H1 (cell line): Measurements from ENCODE around the gene MKI67. TPM values are rescaled to one million over a fixed set of nuclear protein-coding genes. Genes with fewer than 3 reads are reported as not detected.

Experiments
- CTCF ChIA-PET: fragments of 300-600 bp; sonication (Branson Sonifier 250); formaldehyde crosslinking; loops from one replicate; lab custom pipeline; 2021; ENCODE audit not compliant: partially characterized antibody; lab: Charles Lee
- POLR2A ChIA-PET: fragments of 300-600 bp; sonication (Branson Sonifier 250); formaldehyde crosslinking; loops from one replicate; lab custom pipeline; 2021; ENCODE audit warnings: inconsistent platforms; ENCODE audit not compliant: partially characterized antibody; lab: Charles Lee
- DNase-seq, 2 experiments: peaks; one replicate each; pipeline versions ENCODE4 v3.0.0 to v3.0.0-alpha.2; 2010 to 2022; ENCODE audit warnings: low spot score in 2 of 2, low read depth in 1 of 2, mixed read lengths in 1 of 2
- FAIRE-seq: peaks from 2 replicates; lab custom pipeline; 2011; peaks lifted over from hg19 to GRCh38; lab: Jason Lieb, UNC
- H2AFZ ChIP-seq: 2 replicates; pipeline ENCODE4 v1.8.1; 2012; ENCODE audit warnings: low read length, inconsistent platforms
- H2AK5ac ChIP-seq: 2 replicates; pipeline ENCODE4 v1.6.1; 2013; ENCODE audit warnings: low read depth, low read length
- H2BK120ac ChIP-seq: replicated peaks from 2 replicates; pipeline ENCODE3; 2013; ENCODE audit warnings: low read depth, low read length, inconsistent platforms
- H2BK12ac ChIP-seq: 2 replicates; pipeline ENCODE4 v1.6.1; 2013; ENCODE audit warnings: low read depth, low read length
- H2BK15ac ChIP-seq: 2 replicates; pipeline ENCODE4 v1.6.1; 2013; ENCODE audit warnings: low read length
- H2BK20ac ChIP-seq: 2 replicates; pipeline ENCODE4 v1.6.1; 2013; ENCODE audit warnings: low read length
- H2BK5ac ChIP-seq: 2 replicates; pipeline ENCODE4 v1.6.1; 2013; ENCODE audit warnings: low read depth, low read length
- H3K14ac ChIP-seq: 2 replicates; pipeline ENCODE4 v1.6.1; 2013; ENCODE audit warnings: inconsistent platforms; ENCODE audit not compliant: insufficient read length
- H3K18ac ChIP-seq: 2 replicates; pipeline ENCODE4 v1.6.1; 2013; ENCODE audit warnings: low read length; ENCODE audit errors: extremely low read depth
- H3K23ac ChIP-seq: 2 replicates; pipeline ENCODE4 v1.6.1; 2013; ENCODE audit warnings: inconsistent platforms; ENCODE audit not compliant: insufficient read length
- H3K23me2 ChIP-seq: 2 replicates; pipeline ENCODE4 v1.6.1; 2013; ENCODE audit warnings: low read depth, low read length
- H3K27ac ChIP-seq: 2 replicates; pipeline ENCODE4 v1.6.1; 2011; ENCODE audit warnings: low read depth, low read length, inconsistent platforms
- H3K27me3 ChIP-seq, 4 experiments: replicated peaks in 1 of 4; 1 replicate in 1 of 4; 2 replicates in 3 of 4; pipeline versions ENCODE4 v1.6.1 to v1.8.1; 2011 to 2013; ENCODE audit warnings: low read length in 3 of 4, mild to moderate bottlenecking in 3 of 4, inconsistent platforms in 2 of 4, mixed read lengths in 2 of 4, moderate library complexity in 1 of 4; ENCODE audit not compliant: control insufficient read depth in 3 of 4, insufficient read depth in 3 of 4; ENCODE audit errors: extremely low read depth in 1 of 4
- H3K36me3 ChIP-seq, 4 experiments: 2 replicates each; pipeline versions ENCODE4 v1.6.1 to v1.8.1; 2011 to 2013; ENCODE audit warnings: mild to moderate bottlenecking in 4 of 4, low read length in 3 of 4, moderate library complexity in 2 of 4, control low read depth in 1 of 4, inconsistent platforms in 1 of 4; ENCODE audit not compliant: insufficient read depth in 4 of 4, control insufficient read depth in 2 of 4
- H3K4ac ChIP-seq: replicated peaks from 2 replicates; pipeline ENCODE3; 2013; ENCODE audit warnings: low read length, low read depth, mixed read lengths, inconsistent platforms; ENCODE audit not compliant: insufficient read length
- H3K4me1 ChIP-seq, 4 experiments: replicated peaks in 1 of 4; 1 replicate in 1 of 4; 2 replicates in 3 of 4; pipeline versions ENCODE4 v1.6.1 to v1.8.1; 2011 to 2013; ENCODE audit warnings: low read length in 3 of 4, inconsistent platforms in 2 of 4, mixed read lengths in 1 of 4; ENCODE audit not compliant: insufficient read depth in 4 of 4, control insufficient read depth in 3 of 4
- H3K4me2 ChIP-seq, 2 experiments: 2 replicates each; pipeline versions ENCODE4 v1.6.1 to v1.8.1; 2011 to 2013; ENCODE audit warnings: low read depth in 2 of 2, low read length in 2 of 2, control low read depth in 1 of 2, inconsistent platforms in 1 of 2, mild to moderate bottlenecking in 1 of 2; ENCODE audit not compliant: insufficient read depth in 1 of 2
- H3K4me3 ChIP-seq, 4 experiments: fragments of 200-600, 300-600 bp in 1 of 4; sonication (generic), shearing (Covaris generic), sonication (Bioruptor Twin) in 1 of 4; 2 replicates each; pipeline versions ENCODE4 v1.5.1 to v1.8.1; 2011 to 2016; ENCODE audit warnings: low read length in 4 of 4, low read depth in 3 of 4, control low read depth in 2 of 4, inconsistent platforms in 2 of 4, mild to moderate bottlenecking in 2 of 4, mixed read lengths in 1 of 4, moderate library complexity in 1 of 4; ENCODE audit not compliant: insufficient read depth in 2 of 4; ENCODE audit errors: extremely low read depth in 1 of 4
- H3K56ac ChIP-seq: replicated peaks from 2 replicates; pipeline ENCODE3; 2013; ENCODE audit warnings: low read depth, mild to moderate bottlenecking, mixed read lengths, low read length, inconsistent platforms; ENCODE audit not compliant: insufficient read length
- H3K79me1 ChIP-seq: 2 replicates; pipeline ENCODE4 v1.6.1; 2013; ENCODE audit warnings: low read depth, low read length, control low read depth
- H3K79me2 ChIP-seq, 2 experiments: 2 replicates each; pipeline versions ENCODE4 v1.6.1 to v1.8.1; 2012 to 2013; ENCODE audit warnings: low read length in 2 of 2, mild to moderate bottlenecking in 2 of 2, inconsistent platforms in 1 of 2; ENCODE audit not compliant: insufficient read depth in 2 of 2, control insufficient read depth in 1 of 2
- H3K9ac ChIP-seq, 4 experiments: replicated peaks in 1 of 4; 1 replicate in 1 of 4; 2 replicates in 3 of 4; pipeline versions ENCODE4 v1.6.1 to v1.8.1; 2011 to 2013; ENCODE audit warnings: low read depth in 3 of 4, low read length in 3 of 4, control low read depth in 2 of 4, mild to moderate bottlenecking in 2 of 4, moderate library complexity in 2 of 4, inconsistent platforms in 1 of 4; ENCODE audit errors: extremely low read depth in 1 of 4
- H3K9me3 ChIP-seq, 2 experiments: 2 replicates each; pipeline versions ENCODE4 v1.6.1 to v1.8.1; 2012 to 2013; ENCODE audit warnings: mild to moderate bottlenecking in 2 of 2, moderate library complexity in 2 of 2, control low read depth in 1 of 2, inconsistent platforms in 1 of 2, low read depth in 1 of 2, low read length in 1 of 2, mixed read lengths in 1 of 2; ENCODE audit not compliant: insufficient read depth in 2 of 2
- H4K20me1 ChIP-seq, 2 experiments: replicated peaks in 1 of 2; 2 replicates each; pipeline versions ENCODE3 to v1.8.1; 2011 to 2013; ENCODE audit warnings: inconsistent platforms in 2 of 2, low read length in 2 of 2, mild to moderate bottlenecking in 1 of 2; ENCODE audit not compliant: insufficient read depth in 2 of 2, control insufficient read depth in 1 of 2
- H4K5ac ChIP-seq: 2 replicates; pipeline ENCODE4 v1.6.1; 2013; ENCODE audit warnings: low read length, low read depth, mixed read lengths, inconsistent platforms; ENCODE audit not compliant: insufficient read length
- H4K8ac ChIP-seq: 2 replicates; pipeline ENCODE4 v1.8.0; 2013; ENCODE audit warnings: mild to moderate bottlenecking, moderate library complexity, low read length, inconsistent platforms; ENCODE audit not compliant: insufficient read depth; ENCODE audit errors: extremely low read depth
- H4K91ac ChIP-seq: replicated peaks from 2 replicates; pipeline ENCODE3; 2013; ENCODE audit warnings: low read length, mixed read lengths, inconsistent platforms; ENCODE audit not compliant: insufficient read length
- BCL11A ChIP-seq, 2 experiments: IDR thresholded peaks; one replicate each; pipeline ENCODE4 v1.6.1; 2011; ENCODE audit warnings: low read depth in 2 of 2, low read length in 2 of 2, mild to moderate bottlenecking in 2 of 2
- GTF2F1 ChIP-seq: IDR thresholded peaks from 2 replicates; pipeline ENCODE4 v1.6.1; 2012; ENCODE audit warnings: low read depth, low read length, improper control_type of control experiment, borderline replicate concordance
- HDAC6 ChIP-seq: IDR thresholded peaks from one replicate; pipeline ENCODE4 v1.7.1; 2012; ENCODE audit warnings: low read depth, mild to moderate bottlenecking, inconsistent platforms, low read length, moderate library complexity
- NRF1 ChIP-seq: IDR thresholded peaks from 2 replicates; pipeline ENCODE4 v1.6.1; 2011; ENCODE audit warnings: mild to moderate bottlenecking, low read depth, low read length, improper control_type of control experiment
- PHF8 ChIP-seq: fragments of 200-600 bp; sonication (generic); conservative IDR thresholded peaks from 2 replicates; pipeline ENCODE4 v1.7.1; 2012; ENCODE audit warnings: low read depth, mild to moderate bottlenecking, inconsistent platforms, low read length, moderate library complexity
- RAD21 ChIP-seq, 2 experiments: IDR thresholded peaks in 1 of 2; conservative IDR thresholded peaks in 1 of 2; 2 replicates each; pipeline ENCODE4 v1.6.1; 2011; ENCODE audit warnings: low read depth in 2 of 2, low read length in 2 of 2, improper control_type of control experiment in 1 of 2, inconsistent platforms in 1 of 2, mild to moderate bottlenecking in 1 of 2, moderate library complexity in 1 of 2
- RBBP5 ChIP-seq: IDR thresholded peaks from 2 replicates; pipeline ENCODE4 v1.7.1; 2012; ENCODE audit warnings: low read depth, mild to moderate bottlenecking, inconsistent platforms, low read length, moderate library complexity, borderline replicate concordance
- SAP30 ChIP-seq: fragments of 300-600 bp; sonication (generic); IDR thresholded peaks from 2 replicates; pipeline ENCODE4 v1.7.1; 2012; ENCODE audit warnings: low read length, moderate library complexity, mild to moderate bottlenecking, inconsistent platforms; ENCODE audit not compliant: insufficient read depth, insufficient replicate concordance
- SIX5 ChIP-seq: IDR thresholded peaks from 2 replicates; pipeline ENCODE4 v1.6.1; 2011; ENCODE audit warnings: mild to moderate bottlenecking, low read depth, low read length
- TEAD4 ChIP-seq: IDR thresholded peaks from 2 replicates; pipeline ENCODE4 v1.6.1; 2012; ENCODE audit warnings: low read depth, low read length, inconsistent platforms, mixed read lengths
- polyA plus RNA-seq, 7 experiments: library from polyadenylated mRNA; depleted of rRNA in 3 of 7; stranded (reverse) in 5 of 7; unstranded in 2 of 7; fragments of >200 nt in 5 of 7; fragments of 200-250 nt in 2 of 7; gene quantifications; 1 replicate in 5 of 7; 2 replicates in 1 of 7; 4 replicates in 1 of 7; pipeline versions ENCODE4 v1.2.1 to v1.2.3, GENCODE V29; 2011 to 2013; ENCODE audit warnings: missing spikeins in 2 of 7, mixed read lengths in 2 of 7
- total RNA-seq: library from RNA; stranded (reverse); fragmentation: NEBNext Ultra II Directional; extraction: Animal tissue kit (Norgen Biotek cat#: 25700); gene quantifications from 2 replicates; pipeline ENCODE4 v1.2.1, GENCODE V29; 2021
- TF ChIP-seq, protein P1 (sequence below): IDR thresholded peaks from 2 replicates; pipeline ENCODE4 v1.6.1; 2012; ENCODE audit warnings: low read length, inconsistent platforms
- TF ChIP-seq, protein P2 (sequence below): IDR thresholded peaks from 2 replicates; pipeline ENCODE4 v1.6.1; 2011; ENCODE audit warnings: low read depth, mild to moderate bottlenecking, low read length; ENCODE audit not compliant: insufficient read depth

Gene MKI67
- total and polyA plus RNA-seq, 2 of the 8 experiments (the other 6 are each of a cell fraction or from before 2014, with no cell fraction given): 15.8 to 85.1 TPM

DNA sequence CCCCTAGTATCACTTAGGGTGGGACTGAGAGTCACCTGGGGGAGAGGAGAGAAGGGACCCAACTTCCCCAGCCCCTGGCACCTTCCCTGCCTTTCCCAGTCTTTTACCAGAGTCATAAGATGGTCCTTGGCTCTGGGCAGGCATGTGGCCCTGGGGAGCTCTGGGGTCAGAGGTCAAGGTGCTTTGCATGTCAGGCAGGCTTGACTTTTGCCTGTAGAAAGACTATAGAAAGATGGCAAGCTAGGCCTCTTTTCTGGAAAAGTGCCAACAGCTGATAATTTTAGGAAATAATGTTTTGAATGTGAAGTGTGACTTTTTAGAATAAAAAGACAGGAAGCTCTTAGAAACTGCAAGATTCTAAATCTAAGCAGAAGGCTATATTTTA, 67.5 kb downstream of the MKI67 start:
- Histone ChIP-seq H4K5ac (no peak overlapping the region), H3K4me3 (no peak overlapping the region), H3K4me2 (no peak overlapping the region), H3K4me1 (peaks cover 5 to 14% (median 12%) of the 10 kb centered on the region in 4 experiments), H3K9ac (no peak overlapping the region), H2AK5ac (no peak overlapping the region), H3K23me2 (peaks cover 5% of the 10 kb centered on the region; the same call in 1 of the 2 replicates), H2AFZ (no peak overlapping the region), H3K56ac (no peak overlapping the region), H4K20me1 (peaks cover 0 to 6% of the 10 kb centered on the region in 2 experiments), H3K23ac (no peak overlapping the region), H3K79me2 (no peaks in the 10 kb centered on the region), H3K36me3 (no peaks in the 10 kb centered on the region), H4K8ac (no peak overlapping the region), H3K4ac (no peak overlapping the region), H2BK20ac (no peak overlapping the region), H3K27ac (no peak overlapping the region), H3K9me3 (no peaks in the 10 kb centered on the region), H3K79me1 (no peaks in the 10 kb centered on the region), H3K14ac (no peak overlapping the region), H2BK120ac (no peak overlapping the region), H2BK5ac (no peak overlapping the region), H4K91ac (no peak overlapping the region), H3K18ac (no peak overlapping the region), H3K27me3 (no peaks in the 10 kb centered on the region), H2BK15ac (no peak overlapping the region), H2BK12ac (no peak overlapping the region)
- FAIRE-seq (no peak), DNase-seq (no peak)
- POLR2A ChIA-PET: no interaction called here
- CTCF ChIA-PET: interaction anchor here (1.3 to 3.1 kb wide), 4 partner anchors 10 to 33 kb away, joined by 4 to 18 read pairs (median 10); no protein-coding TSS in a partner anchor
- TF ChIP-seq RAD21 (IDR thresholded peaks at IDR 0.05 in 1 of 2, conservative IDR thresholded peaks at IDR 0.05 in 1 of 2; ENCODE audit: low read depth in 2 of 2, low read length in 2 of 2) (no peak), RBBP5 (no peak), NRF1 (no peak), GTF2F1 (no peak), SAP30 (no peak), PHF8 (no peak), BCL11A (IDR thresholded peaks at IDR 0.05; ENCODE audit: low read depth in 2 of 2, low read length in 2 of 2) (no peak), TEAD4 (no peak), HDAC6 (no peak), SIX5 (no peak)
- TF ChIP-seq, protein P1, sequence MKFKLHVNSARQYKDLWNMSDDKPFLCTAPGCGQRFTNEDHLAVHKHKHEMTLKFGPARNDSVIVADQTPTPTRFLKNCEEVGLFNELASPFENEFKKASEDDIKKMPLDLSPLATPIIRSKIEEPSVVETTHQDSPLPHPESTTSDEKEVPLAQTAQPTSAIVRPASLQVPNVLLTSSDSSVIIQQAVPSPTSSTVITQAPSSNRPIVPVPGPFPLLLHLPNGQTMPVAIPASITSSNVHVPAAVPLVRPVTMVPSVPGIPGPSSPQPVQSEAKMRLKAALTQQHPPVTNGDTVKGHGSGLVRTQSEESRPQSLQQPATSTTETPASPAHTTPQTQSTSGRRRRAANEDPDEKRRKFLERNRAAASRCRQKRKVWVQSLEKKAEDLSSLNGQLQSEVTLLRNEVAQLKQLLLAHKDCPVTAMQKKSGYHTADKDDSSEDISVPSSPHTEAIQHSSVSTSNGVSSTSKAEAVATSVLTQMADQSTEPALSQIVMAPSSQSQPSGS: no peak
- TF ChIP-seq, protein P2, sequence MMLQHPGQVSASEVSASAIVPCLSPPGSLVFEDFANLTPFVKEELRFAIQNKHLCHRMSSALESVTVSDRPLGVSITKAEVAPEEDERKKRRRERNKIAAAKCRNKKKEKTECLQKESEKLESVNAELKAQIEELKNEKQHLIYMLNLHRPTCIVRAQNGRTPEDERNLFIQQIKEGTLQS: no peak
